Measurements from ENCODE around the gene RANBP9. TPM values are rescaled to one million over a fixed set of nuclear protein-coding genes. Genes with fewer than 3 reads are reported as not detected.

RANBP9 gene
- total RNA-seq, 2 experiments from 2014 or later, result 53.3 to 56.2 TPM

- no peaks in the 10 kb centered on the region for H3K9me3 Mint-ChIP-seq
- intact Hi-C loops (cut with micrococcal nuclease), result loop anchor here (10.0 kb wide), 1 partner anchor 150 kb away; no protein-coding TSS in a partner anchor
- H3K27me3 Mint-ChIP-seq, result no peaks in the 10 kb centered on the region
- peaks cover 36% of the 10 kb centered on the region for H3K4me1 Mint-ChIP-seq (ENCODE audit: low read depth)
- ATAC-seq, result peak; percentile 95
- ChIA-PET CTCF (interaction anchor here (0.6 to 3.2 kb wide), 34 partner anchors 10 to 451 kb away, joined by 3 to 25 read pairs (median 4); partner anchors contain the start of genes GFOD1, RANBP9, SIRT5 and TBC1D7), POLR2A (interaction anchor here (0.6 to 3.7 kb wide), 23 partner anchors 15 to 1692 kb away, joined by 3 to 21 read pairs (median 4); partner anchors contain the start of genes RANBP9, SIRT5 and TBC1D7)
- peak; percentile 98 for DNase-seq
- peak; percentile 88 for TF ChIP-seq CTCF (IDR thresholded peaks at IDR 0.05)
- H3K4me3 Mint-ChIP-seq, result peak within 1 kb of the TSS; percentile 99
- H3K36me3 Mint-ChIP-seq (ENCODE audit: low read depth), result peaks cover 41% of the 10 kb centered on the region
- H3K27ac Mint-ChIP-seq, result peak within 1 kb of the TSS; percentile 96
Observed at GRCh38 chr6:13614926-13615791, 96.5 kb downstream of the RANBP9 start, which contains the start of gene NOL7. NOL7 (plus strand) TSS chr6:13615335; CDS start chr6:13615359, 24 bp downstream.

- CTCF ChIA-PET, result interaction anchor here (1.0 to 3.2 kb wide), 16 partner anchors 10 to 286 kb away, joined by 3 to 25 read pairs (median 6); partner anchors contain the start of genes RANBP9, SIRT5 and TBC1D7
- POLR2A ChIA-PET, result interaction anchor here (0.8 to 3.7 kb wide), 13 partner anchors 21 to 286 kb away, joined by 3 to 21 read pairs (median 4); partner anchors contain the start of genes RANBP9, SIRT5 and TBC1D7
- Mint-ChIP-seq H3K4me3 (peak overlapping the region; percentile 99), H3K9me3 (no peaks in the 10 kb centered on the region), H3K4me1 (ENCODE audit: low read depth) (peaks cover 36% of the 10 kb centered on the region), H3K36me3 (ENCODE audit: low read depth) (peaks cover 39% of the 10 kb centered on the region), H3K27me3 (no peaks in the 10 kb centered on the region), H3K27ac (peak overlapping the region; percentile 96)
- peak; percentile 13 for DNase-seq
- ATAC-seq, result peak; percentile 4
- intact Hi-C loops (cut with micrococcal nuclease), result loop anchor here (10.0 kb wide), 1 partner anchor 150 kb away; no protein-coding TSS in a partner anchor
- no peak for TF ChIP-seq CTCF (IDR thresholded peaks at IDR 0.05)
Observed at GRCh38 chr6:13614126-13614925, 97.3 kb downstream of the RANBP9 start.

GRCh38 chr6:13613029-13613594 is 98.5 kb downstream of the RANBP9 start:
- no peak for TF ChIP-seq CTCF (IDR thresholded peaks at IDR 0.05)

GRCh38 chr6:13611715-13612114 is 99.9 kb downstream of the RANBP9 start:
- POLR2A ChIA-PET, result no interaction called here
- no peak for DNase-seq
- no peak for ATAC-seq
- H3K4me1 Mint-ChIP-seq (ENCODE audit: low read depth), result peaks cover 21% of the 10 kb centered on the region
- H3K27me3 Mint-ChIP-seq, result no peaks in the 10 kb centered on the region
- intact Hi-C loops (cut with micrococcal nuclease), result loop anchor here (10.0 kb wide), 1 partner anchor 153 kb away; no protein-coding TSS in a partner anchor
- CTCF ChIA-PET, result interaction anchor here (3.0 kb wide), 1 partner anchor 37 kb away, joined by 16 read pairs; the partner anchor contains the start of gene SIRT5
- peak overlapping the region; percentile 62 for H3K27ac Mint-ChIP-seq
- H3K36me3 Mint-ChIP-seq (ENCODE audit: low read depth), result peaks cover 21% of the 10 kb centered on the region
- no peaks in the 10 kb centered on the region for H3K9me3 Mint-ChIP-seq
- H3K4me3 Mint-ChIP-seq, result no peak overlapping the region
- no peak for TF ChIP-seq CTCF (IDR thresholded peaks at IDR 0.05)

More at GRCh38 chr6:13613029-13613594, 98.5 kb downstream of the RANBP9 start:
- H3K4me1 Mint-ChIP-seq (ENCODE audit: low read depth), result peaks cover 31% of the 10 kb centered on the region
- H3K36me3 Mint-ChIP-seq (ENCODE audit: low read depth), result peaks cover 30% of the 10 kb centered on the region
- H3K27ac Mint-ChIP-seq, result no peak overlapping the region
- intact Hi-C loops (cut with micrococcal nuclease), result loop anchor here (10.0 kb wide), 1 partner anchor 152 kb away; no protein-coding TSS in a partner anchor
- H3K4me3 Mint-ChIP-seq, result peak overlapping the region; percentile 99
- no peak for DNase-seq
- no peaks in the 10 kb centered on the region for H3K9me3 Mint-ChIP-seq
- ATAC-seq, result no peak
- ChIA-PET POLR2A (no interaction called here), CTCF (interaction anchor here (3.0 kb wide), 1 partner anchor 38 kb away, joined by 16 read pairs; the partner anchor contains the start of gene SIRT5)
- H3K27me3 Mint-ChIP-seq, result no peaks in the 10 kb centered on the region

All from activated CD8-positive, alpha-beta T cell treated with anti-CD3 and anti-CD28 coated beads for 36 hours (primary cell).